ENCODE data around the gene MXRA7. TPM values are rescaled to one million over a fixed set of nuclear protein-coding genes. Genes with fewer than 3 reads are reported as not detected.

MXRA7 gene
- total and polyA plus RNA-seq, 4 donors: 60.9 to 127 (median 83.2) TPM

GRCh38 chr17:76673729-76674128 is 37.0 kb downstream of the MXRA7 start:
- DNase-seq (no peak), ATAC-seq (ENCODE audit: insufficient read depth, low FRiP score) (no peak)
- H3K36me3 ChIP-seq (ENCODE audit: control insufficient read depth in 4 of 4, insufficient read depth in 4 of 4, low read length in 4 of 4): peaks cover 0 to 15% (median 2%) of the 10 kb centered on the region in 4 donors
- no peak for TF ChIP-seq CTCF (IDR thresholded peaks at IDR 0.05; ENCODE audit: control extremely low read depth, extremely low read depth)
- no peak overlapping the region for H3K4me3 ChIP-seq
- H3K27ac ChIP-seq (ENCODE audit: low read depth in 1 of 2, low read length in 1 of 2): no peak overlapping the region
- H3K9ac ChIP-seq (ENCODE audit: insufficient read depth in 1 of 2, low read length in 2 of 2): no peak overlapping the region
- H3K4me1 ChIP-seq (ENCODE audit: control insufficient read depth in 5 of 5, insufficient read depth in 5 of 5, low read length in 5 of 5): peaks cover 0 to 18% (median 6%) of the 10 kb centered on the region in 5 donors
- 80 to 84% methylated on average over 5 of the region's 5 CpGs for WGBS, 2 donors
- H3K27me3 ChIP-seq (ENCODE audit: control insufficient read depth in 3 of 3, insufficient read depth in 3 of 3, low read length in 2 of 3): no peaks in the 10 kb centered on the region
- no peaks in the 10 kb centered on the region for H3K9me3 ChIP-seq (ENCODE audit: control insufficient read depth in 4 of 4, insufficient read depth in 3 of 4, low read length in 3 of 4)

GRCh38 chr17:76672892-76673291 is 37.9 kb downstream of the MXRA7 start:
- no peak overlapping the region for H3K9ac ChIP-seq (ENCODE audit: insufficient read depth in 1 of 2, low read length in 2 of 2)
- ATAC-seq (ENCODE audit: insufficient read depth, low FRiP score) (no peak), DNase-seq (no peak)
- peaks cover 0 to 18% (median 7%) of the 10 kb centered on the region in 5 donors for H3K4me1 ChIP-seq (ENCODE audit: control insufficient read depth in 5 of 5, insufficient read depth in 5 of 5, low read length in 5 of 5)
- no peaks in the 10 kb centered on the region for H3K9me3 ChIP-seq (ENCODE audit: control insufficient read depth in 4 of 4, insufficient read depth in 3 of 4, low read length in 3 of 4)
- 87 to 91% methylated on average over 3 of the region's 3 CpGs for WGBS, 2 donors
- no peak for TF ChIP-seq CTCF (IDR thresholded peaks at IDR 0.05; ENCODE audit: control extremely low read depth, extremely low read depth)
- H3K27ac ChIP-seq (ENCODE audit: low read depth in 1 of 2, low read length in 1 of 2): no peak overlapping the region
- no peak overlapping the region for H3K4me3 ChIP-seq
- H3K36me3 ChIP-seq (ENCODE audit: control insufficient read depth in 4 of 4, insufficient read depth in 4 of 4, low read length in 4 of 4): peaks cover 0 to 14% (median 2%) of the 10 kb centered on the region in 4 donors
- H3K27me3 ChIP-seq (ENCODE audit: control insufficient read depth in 3 of 3, insufficient read depth in 3 of 3, low read length in 2 of 3): no peaks in the 10 kb centered on the region

- Histone ChIP-seq H3K9ac (ENCODE audit: insufficient read depth in 1 of 2, low read length in 2 of 2) (peak overlapping the region; percentile 74 to 95), H3K27ac (ENCODE audit: low read depth in 1 of 2, low read length in 1 of 2) (peak overlapping the region; percentile 68 to 83), H3K9me3 (ENCODE audit: control insufficient read depth in 4 of 4, insufficient read depth in 3 of 4, low read length in 3 of 4) (no peaks in the 10 kb centered on the region), H3K27me3 (ENCODE audit: control insufficient read depth in 3 of 3, insufficient read depth in 3 of 3, low read length in 2 of 3) (no peaks in the 10 kb centered on the region), H3K4me1 (ENCODE audit: control insufficient read depth in 5 of 5, insufficient read depth in 5 of 5, low read length in 5 of 5) (peaks cover 0 to 18% (median 8%) of the 10 kb centered on the region in 5 donors), H3K4me3 (peak overlapping the region; percentile 12), H3K36me3 (ENCODE audit: control insufficient read depth in 4 of 4, insufficient read depth in 4 of 4, low read length in 4 of 4) (peaks cover 0 to 10% (median 0%) of the 10 kb centered on the region in 4 donors)
- TF ChIP-seq CTCF (IDR thresholded peaks at IDR 0.05; ENCODE audit: control extremely low read depth, extremely low read depth): no peak
- WGBS, 2 donors: 39 to 50% methylated on average over 13 of the region's 13 CpGs
- DNase-seq (peak in 1 of 3 donors; percentile 56), ATAC-seq (ENCODE audit: insufficient read depth, low FRiP score) (no peak)
Observed at GRCh38 chr17:76672270-76672851, 38.4 kb downstream of the MXRA7 start.

GRCh38 chr17:76671912-76672262 is 38.9 kb downstream of the MXRA7 start:
- peaks cover 0 to 10% (median 0%) of the 10 kb centered on the region in 4 donors for H3K36me3 ChIP-seq (ENCODE audit: control insufficient read depth in 4 of 4, insufficient read depth in 4 of 4, low read length in 4 of 4)
- no peak for ATAC-seq (ENCODE audit: insufficient read depth, low FRiP score)
- WGBS, 2 donors: 0% methylated on average over 19 of the region's 19 CpGs

More at GRCh38 chr17:76671912-76672262, 38.9 kb downstream of the MXRA7 start:
- Histone ChIP-seq H3K27ac (ENCODE audit: low read depth in 1 of 2, low read length in 1 of 2) (peak overlapping the region; percentile 68 to 83), H3K27me3 (ENCODE audit: control insufficient read depth in 3 of 3, insufficient read depth in 3 of 3, low read length in 2 of 3) (no peaks in the 10 kb centered on the region), H3K4me3 (peak overlapping the region; percentile 12), H3K4me1 (ENCODE audit: control insufficient read depth in 5 of 5, insufficient read depth in 5 of 5, low read length in 5 of 5) (peaks cover 0 to 18% (median 8%) of the 10 kb centered on the region in 5 donors), H3K9ac (ENCODE audit: insufficient read depth in 1 of 2, low read length in 2 of 2) (peak overlapping the region; percentile 74 to 95), H3K9me3 (ENCODE audit: control insufficient read depth in 4 of 4, insufficient read depth in 3 of 4, low read length in 3 of 4) (no peaks in the 10 kb centered on the region)
- no peak for TF ChIP-seq CTCF (IDR thresholded peaks at IDR 0.05; ENCODE audit: control extremely low read depth, extremely low read depth)
- no peak for DNase-seq
